Iris pigment epithelial cell (primary cell): ENCODE data around the gene TRIM60.
"Not testable (repeated sequence)": the region's sequence is repeated elsewhere in the genome, so short reads cannot be mapped to it uniquely, and the experiment has no call there.

Experiments used
- DNase-seq: peaks from one replicate; pipeline ENCODE4 v3.0.0-alpha.2; 2011; ENCODE audit warnings: low read depth

TRIM60 gene

DNA sequence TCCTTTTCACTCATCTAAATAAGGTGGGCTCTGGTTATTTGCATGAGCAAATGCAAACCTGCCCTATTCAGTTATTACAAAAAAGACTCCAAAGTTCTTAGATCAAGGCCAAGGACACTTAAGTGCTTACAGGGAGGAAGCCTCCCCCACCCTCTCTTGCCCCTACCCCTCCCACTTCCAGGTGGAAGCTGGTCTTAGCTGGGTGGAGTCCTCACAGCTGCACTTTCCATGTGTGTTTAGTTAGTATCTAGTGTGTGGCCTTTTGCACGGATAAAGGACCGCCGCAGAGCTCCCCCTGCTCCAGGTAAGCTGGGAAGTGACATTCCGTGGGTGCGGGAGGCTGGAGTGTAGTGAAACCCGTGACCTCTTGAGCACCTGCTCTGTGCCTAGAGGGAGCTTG is 21.8 kb downstream of the TRIM60 start, which contains the start of gene TRIM75:
TRIM75 (plus strand) TSS at position 222 of the 400 bp plus-strand sequence. CDS start 5,282 bp downstream, outside the sequence.
- DNase-seq, result no peak

DNA sequence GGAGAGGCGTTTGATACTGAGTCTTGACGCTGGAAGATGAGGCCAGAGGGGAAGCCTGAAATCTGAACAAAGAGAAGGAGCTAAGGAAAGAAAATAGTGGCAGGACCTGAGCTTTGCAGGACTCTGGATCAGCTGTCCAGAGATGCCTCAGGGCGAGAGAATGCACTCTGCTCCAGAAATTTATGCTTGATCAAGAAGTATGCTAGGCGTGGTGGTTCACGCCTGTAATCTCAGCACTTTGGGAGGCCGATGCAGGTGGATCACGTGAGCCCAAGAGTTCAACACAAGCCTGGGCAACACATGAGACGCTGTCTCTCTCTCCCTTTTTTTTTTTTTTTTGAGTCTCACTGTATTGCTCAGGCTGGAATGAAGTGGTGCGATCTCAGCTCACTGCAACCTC is 23.8 kb downstream of the TRIM60 start:
- DNase-seq, result no peak

DNA sequence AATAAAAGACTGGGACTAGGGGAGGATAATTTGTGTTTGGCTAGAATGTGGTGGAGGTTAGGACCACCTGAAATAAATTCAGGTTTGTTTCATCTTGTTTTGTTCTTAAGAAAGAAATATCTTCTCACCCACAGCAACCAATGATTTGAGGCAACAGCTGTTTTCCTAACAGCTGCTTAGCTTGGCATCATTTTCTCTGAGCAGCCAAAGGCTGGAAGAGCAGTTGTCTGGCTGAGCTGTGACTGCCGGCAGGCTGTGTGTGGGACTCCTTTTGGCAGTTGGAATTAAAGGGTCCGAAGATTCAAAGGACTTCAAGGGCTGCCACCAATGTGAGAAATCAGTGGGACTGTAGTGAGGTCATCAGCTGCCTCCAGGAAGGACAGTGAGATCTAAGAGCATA is 26.9 kb downstream of the TRIM60 start:
- no peak for DNase-seq

DNA sequence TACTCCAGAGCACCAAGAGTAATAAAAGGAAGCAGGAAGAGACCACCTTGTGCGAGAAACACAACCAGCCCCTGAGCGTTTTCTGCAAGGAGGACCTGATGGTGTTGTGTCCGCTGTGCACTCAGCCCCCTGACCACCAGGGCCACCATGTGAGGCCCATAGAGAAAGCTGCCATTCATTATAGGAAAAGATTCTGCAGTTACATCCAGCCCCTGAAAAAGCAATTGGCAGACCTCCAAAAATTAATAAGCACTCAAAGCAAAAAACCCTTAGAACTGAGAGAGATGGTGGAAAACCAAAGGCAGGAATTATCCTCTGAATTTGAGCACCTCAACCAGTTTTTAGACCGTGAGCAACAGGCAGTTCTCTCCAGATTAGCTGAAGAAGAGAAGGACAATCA is 27.6 kb downstream of the TRIM60 start:
- no peak for DNase-seq

DNA sequence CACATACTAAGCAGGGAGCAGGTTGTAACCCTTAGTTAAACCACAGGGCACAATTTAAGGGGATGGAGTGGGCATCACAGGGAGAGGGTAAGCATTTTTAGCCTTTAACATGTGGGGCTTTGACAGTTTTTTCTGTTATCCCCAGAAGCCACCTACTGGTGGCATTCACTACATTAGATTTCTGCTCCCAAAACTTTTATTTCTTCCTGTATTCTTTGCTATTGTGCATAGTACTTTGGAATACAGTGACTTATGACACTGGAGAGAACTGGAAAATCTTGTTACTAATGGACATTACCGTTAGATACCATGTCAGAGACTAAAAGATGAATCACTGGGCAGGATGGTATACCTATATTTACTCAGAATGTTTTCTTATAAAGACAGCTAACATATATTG is 29.1 kb downstream of the TRIM60 start:
- no peak for DNase-seq

DNA sequence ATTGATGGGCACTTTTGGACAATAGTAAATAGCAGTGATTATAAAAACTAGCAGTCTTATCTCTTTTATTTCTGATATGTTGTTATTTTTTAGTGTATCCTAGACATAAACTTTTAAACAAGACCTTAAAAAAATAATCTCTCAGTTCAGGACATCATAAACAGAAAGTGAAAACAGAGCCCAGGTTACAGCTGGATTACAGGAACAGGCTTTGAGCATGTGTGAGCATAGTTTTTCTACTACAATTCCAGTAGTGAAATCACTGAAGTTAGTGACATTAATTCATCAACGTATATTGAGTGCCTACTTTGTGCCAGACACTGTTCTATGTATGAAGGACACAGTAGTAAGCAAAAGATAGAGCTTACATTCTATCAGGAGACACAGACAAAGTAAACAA is 38.8 kb downstream of the TRIM60 start:
- DNase-seq, result no peak

DNA sequence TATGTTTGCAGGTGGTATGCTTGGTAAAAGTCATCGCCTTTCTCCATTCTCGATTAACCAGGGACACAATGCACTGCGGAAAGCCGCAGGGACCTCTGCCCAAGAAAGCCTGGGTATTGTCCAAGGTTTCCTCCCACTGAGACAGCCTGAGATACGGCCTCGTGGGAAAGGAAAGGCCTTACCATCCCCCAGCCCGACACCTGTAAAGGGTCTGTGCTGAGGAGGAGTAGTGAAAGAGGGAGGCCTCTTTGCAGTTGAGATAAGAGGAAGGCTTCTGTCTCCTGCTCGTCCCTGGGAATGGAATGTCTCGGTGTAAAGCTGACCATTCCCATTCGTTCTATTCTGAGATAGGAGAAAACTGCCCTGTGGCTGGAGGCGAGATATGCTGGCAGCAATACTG is 41.5 kb downstream of the TRIM60 start:
- DNase-seq, result not testable (repeated sequence)

DNA sequence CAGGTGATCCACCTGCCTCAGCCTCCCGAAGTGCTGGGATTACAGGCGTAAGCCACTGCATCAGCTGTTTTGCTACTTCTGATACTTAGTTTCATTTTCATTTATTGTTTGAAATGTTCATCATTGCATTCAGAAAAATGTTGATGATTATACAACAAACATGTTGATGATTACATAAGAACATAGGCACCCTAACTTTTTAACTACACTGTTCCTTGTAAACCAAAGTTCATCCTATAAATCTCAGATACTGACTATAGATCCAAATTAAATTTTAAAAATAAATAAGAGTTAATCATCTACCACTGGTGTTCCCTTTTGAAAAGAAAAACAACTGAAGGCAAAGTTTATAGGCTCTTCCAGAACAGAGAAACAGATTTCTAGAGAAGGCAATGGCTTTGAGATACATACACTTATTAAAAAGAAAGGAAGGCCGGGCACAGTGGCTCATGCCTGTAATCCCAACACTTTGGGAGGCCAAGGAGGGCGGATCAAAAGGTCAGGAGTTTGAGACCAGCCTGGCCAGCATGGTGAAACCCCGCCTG is 45.3 kb downstream of the TRIM60 start:
- DNase-seq, result no peak

DNA sequence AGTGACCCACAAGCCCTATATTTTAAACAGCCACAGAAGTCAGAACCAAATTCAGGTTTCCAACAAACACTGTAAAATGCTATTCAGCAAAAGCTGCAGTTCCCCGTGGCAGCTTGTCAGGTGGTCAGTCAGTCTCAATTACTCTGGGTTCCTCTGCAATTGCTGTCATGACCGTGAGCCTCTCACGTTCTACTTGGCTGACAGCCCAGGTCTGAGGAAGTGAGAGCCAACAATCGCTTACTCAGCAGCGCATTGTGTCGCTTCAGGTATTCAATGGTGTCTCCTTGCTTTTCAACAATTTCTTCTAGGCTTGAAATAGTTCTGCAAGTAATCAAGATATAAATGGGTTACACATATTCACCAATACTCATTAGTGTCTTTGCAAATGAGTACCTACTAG is 47.7 kb downstream of the TRIM60 start:
- DNase-seq, result peak; percentile 73

DNA sequence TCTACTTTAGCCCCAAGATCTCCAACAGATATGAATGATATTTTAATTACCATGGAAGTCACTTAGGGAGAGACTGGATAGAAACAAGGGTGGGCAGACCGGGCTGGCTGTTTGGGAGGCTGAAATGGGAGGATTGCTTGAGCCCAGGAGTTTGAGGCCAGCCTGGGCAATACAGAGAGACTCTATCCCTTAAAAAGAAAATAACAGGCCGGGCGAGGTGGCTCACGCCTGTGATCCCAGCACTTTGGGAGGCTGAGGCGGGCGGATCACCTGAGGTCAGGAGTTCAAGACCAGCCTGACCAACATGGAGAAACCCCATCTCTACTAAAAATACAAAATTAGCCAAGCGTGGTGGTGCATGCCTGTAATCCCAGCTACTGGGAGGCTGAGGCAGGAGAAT is 53.0 kb downstream of the TRIM60 start:
- DNase-seq, result not testable (repeated sequence)

DNA sequence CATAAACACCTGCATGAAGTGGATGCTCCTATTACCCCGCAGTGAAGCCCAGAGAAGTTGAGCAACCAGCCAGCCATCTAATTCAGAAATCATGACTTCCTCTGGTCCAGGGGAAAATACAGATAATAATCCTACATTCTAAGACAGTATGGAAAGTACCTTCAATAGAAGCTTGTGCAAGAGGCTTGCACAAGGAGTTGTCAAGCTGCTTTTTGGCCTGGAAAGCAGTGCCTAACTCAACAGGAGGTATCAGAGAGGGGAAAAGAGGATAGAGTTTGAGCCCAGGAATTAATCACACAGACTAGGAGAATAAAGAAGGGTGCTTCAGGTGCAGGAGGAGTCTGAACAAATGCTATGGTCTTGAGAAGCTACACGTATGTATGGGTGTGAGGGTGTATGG is 54.1 kb downstream of the TRIM60 start:
- DNase-seq, result peak; percentile 55

DNA sequence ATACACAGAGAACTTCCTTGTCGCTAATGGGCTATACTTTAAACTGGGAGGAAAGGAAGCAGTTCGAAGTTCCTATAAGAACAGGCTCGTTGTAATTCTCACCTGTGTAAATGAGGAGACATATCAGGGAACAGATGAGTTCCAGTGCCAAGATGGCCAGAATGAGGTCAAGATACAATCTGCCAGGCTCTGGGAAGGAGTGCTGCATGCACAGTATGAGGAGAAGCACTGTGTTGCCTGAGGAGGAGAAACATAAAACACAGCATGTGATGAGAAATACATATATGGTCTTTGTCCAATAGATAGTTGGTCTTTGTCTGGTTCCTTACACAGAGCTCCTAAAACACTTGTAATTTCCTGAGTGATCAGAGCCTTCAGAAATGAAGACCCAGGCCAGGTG is 56.6 kb downstream of the TRIM60 start:
- no peak for DNase-seq
